CD4-positive, alpha-beta T cell treated with Interleukin-15 for 4 hours (primary cell): ENCODE data around the gene TSPAN5.
"Not testable (repeated sequence)": the region's sequence is repeated elsewhere in the genome, so short reads cannot be mapped to it uniquely, and the experiment has no call there.

ENCODE experiments used
- DNase-seq: peaks from one replicate; pipeline ENCODE4 v3.0.0-alpha.2; 2020; ENCODE audit warnings: low spot score

The TSPAN5 gene

GRCh38 chr4:98546910-98547594 lies 111.4 kb downstream of the TSPAN5 start:
- DNase-seq = no peak

GRCh38 chr4:98544818-98545414 lies 113.5 kb downstream of the TSPAN5 start:
- no peak for DNase-seq

- DNase-seq = no peak
Measured at GRCh38 chr4:98544141-98544817, 114.1 kb downstream of the TSPAN5 start.

GRCh38 chr4:98542011-98542410 lies 116.4 kb downstream of the TSPAN5 start:
- DNase-seq = no peak

- DNase-seq = no peak
Measured at GRCh38 chr4:98540803-98541202, 117.6 kb downstream of the TSPAN5 start.

- DNase-seq = no peak
Measured at GRCh38 chr4:98539741-98540140, 118.7 kb downstream of the TSPAN5 start.

GRCh38 chr4:98539299-98539698 lies 119.1 kb downstream of the TSPAN5 start:
- no peak for DNase-seq

GRCh38 chr4:98536631-98537030 lies 121.8 kb downstream of the TSPAN5 start:
- DNase-seq = no peak

- not testable (repeated sequence) for DNase-seq
Measured at GRCh38 chr4:98534146-98534545, 124.3 kb downstream of the TSPAN5 start.

GRCh38 chr4:98530572-98530971 lies 127.8 kb downstream of the TSPAN5 start:
- no peak for DNase-seq

GRCh38 chr4:98529970-98530569 lies 128.3 kb downstream of the TSPAN5 start:
- no peak for DNase-seq

- DNase-seq = no peak
Measured at GRCh38 chr4:98528882-98529281, 129.5 kb downstream of the TSPAN5 start.

- DNase-seq = no peak
Measured at GRCh38 chr4:98527534-98528269, 130.7 kb downstream of the TSPAN5 start.

- no peak for DNase-seq
Measured at GRCh38 chr4:98524230-98524629, 134.2 kb downstream of the TSPAN5 start.

GRCh38 chr4:98522636-98523395 lies 135.6 kb downstream of the TSPAN5 start:
- no peak for DNase-seq

- DNase-seq = no peak
Measured at GRCh38 chr4:98522062-98522461, 136.3 kb downstream of the TSPAN5 start.

- DNase-seq = no peak
Measured at GRCh38 chr4:98521486-98521885, 136.9 kb downstream of the TSPAN5 start.

- DNase-seq = no peak
Measured at GRCh38 chr4:98519268-98519977, 139.0 kb downstream of the TSPAN5 start.

GRCh38 chr4:98518559-98519267 lies 139.7 kb downstream of the TSPAN5 start:
- DNase-seq = no peak
